DND-41 (cell line): Measurements from ENCODE around the gene NRXN3.

Experiments
- CTCF ChIP-seq: IDR thresholded peaks from 2 replicates; pipeline ENCODE4 v1.5.1; 2012; ENCODE audit warnings: borderline replicate concordance, low read length, moderate library complexity, mild to moderate bottlenecking; ENCODE audit not compliant: poor library complexity, severe bottlenecking; ENCODE audit errors: extremely low read depth
- EZH2 ChIP-seq: IDR thresholded peaks from 3 replicates; pipeline ENCODE4 v1.6.1; 2012; ENCODE audit warnings: borderline replicate concordance, low read depth, mild to moderate bottlenecking, moderate library complexity, low read length, inconsistent platforms; ENCODE audit not compliant: severe bottlenecking

GRCh38 chr14:79791055-79791732, 1621.0 kb downstream of the NRXN3 start:
- no peak for TF ChIP-seq CTCF
- TF ChIP-seq EZH2, result no peak
